PFSK-1 (cell line): Measurements from ENCODE around the gene ASCL2.
A peak's percentile ranks its signal among the peaks of the same experiment; 100 is the strongest.

Source experiments
- FOXP2 ChIP-seq: optimal IDR thresholded peaks from 2 replicates; pipeline ENCODE3; 2011; ENCODE audit warnings: borderline replicate concordance, control low read depth, inconsistent platforms; ENCODE audit not compliant: insufficient read depth; ENCODE audit errors: extremely low read length, extremely low read depth
- POLR2AphosphoS5 ChIP-seq: IDR thresholded peaks from 2 replicates; pipeline ENCODE4 v1.6.1; 2012; ENCODE audit warnings: low read depth, mild to moderate bottlenecking, control low read depth, low read length, moderate library complexity
- SIN3A ChIP-seq: IDR thresholded peaks from 2 replicates; pipeline ENCODE4 v1.6.1; 2012; ENCODE audit warnings: mild to moderate bottlenecking, low read length, moderate library complexity, borderline replicate concordance; ENCODE audit not compliant: insufficient read depth
- TAF1 ChIP-seq: IDR thresholded peaks from 2 replicates; pipeline ENCODE4 v1.6.1; 2012; ENCODE audit warnings: low read length, control low read depth, borderline replicate concordance; ENCODE audit not compliant: insufficient read depth
- TF ChIP-seq, protein P1 (sequence below), 2 experiments: IDR thresholded peaks; 2 replicates each; pipeline versions ENCODE4 v1.6.1 to v1.8.0; 2011 to 2012; ENCODE audit warnings: low read depth in 2 of 2, low read length in 2 of 2, control low read depth in 1 of 2, inconsistent platforms in 1 of 2, mild to moderate bottlenecking in 1 of 2, moderate library complexity in 1 of 2; ENCODE audit not compliant: insufficient read depth in 1 of 2

ASCL2 gene

DNA sequence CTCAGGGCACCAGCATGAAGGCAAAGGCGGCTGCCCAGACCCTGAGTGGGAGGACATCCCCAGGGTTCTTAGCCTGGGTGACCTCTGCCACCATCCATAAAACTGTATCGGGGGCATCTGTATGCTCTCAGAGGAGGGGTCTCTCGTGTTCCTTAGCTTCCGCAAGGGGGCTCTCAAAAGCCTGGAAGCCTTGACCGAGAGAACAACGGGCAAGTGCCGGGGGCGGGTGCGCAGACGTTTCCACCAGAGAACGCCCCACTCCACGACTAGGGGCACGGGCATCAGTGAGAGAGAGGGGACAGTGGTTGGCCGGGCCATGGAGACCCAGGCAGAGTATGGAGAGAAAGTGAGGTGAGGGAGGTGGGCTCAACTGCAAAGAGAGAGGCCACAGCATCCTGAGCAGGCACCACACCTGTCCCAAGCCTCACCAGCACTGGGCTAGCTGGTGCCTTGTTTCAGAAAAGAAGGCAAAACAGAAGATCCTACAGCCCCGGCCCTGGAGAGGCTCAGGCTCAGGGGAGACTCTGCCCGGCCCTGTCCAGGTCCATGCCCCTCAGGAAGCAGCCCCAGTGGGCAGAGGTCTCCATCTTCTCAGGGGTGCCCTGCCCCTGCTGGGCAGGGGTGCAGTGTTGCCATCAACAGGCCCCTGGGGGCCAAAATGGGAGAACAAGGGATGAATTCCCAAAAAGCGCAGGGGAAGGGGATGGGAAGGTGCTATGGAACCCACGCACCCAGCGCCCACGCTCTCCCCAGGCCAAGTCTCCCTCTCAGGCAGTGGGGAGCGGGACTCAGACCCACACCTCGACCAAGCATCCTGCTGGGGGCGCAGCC lies 37.3 kb upstream of the ASCL2 start:
- no peak for TF ChIP-seq FOXP2
- no peak for TF ChIP-seq SIN3A
- no peak for TF ChIP-seq TAF1
- TF ChIP-seq POLR2AphosphoS5: no peak
- TF ChIP-seq, protein P1, sequence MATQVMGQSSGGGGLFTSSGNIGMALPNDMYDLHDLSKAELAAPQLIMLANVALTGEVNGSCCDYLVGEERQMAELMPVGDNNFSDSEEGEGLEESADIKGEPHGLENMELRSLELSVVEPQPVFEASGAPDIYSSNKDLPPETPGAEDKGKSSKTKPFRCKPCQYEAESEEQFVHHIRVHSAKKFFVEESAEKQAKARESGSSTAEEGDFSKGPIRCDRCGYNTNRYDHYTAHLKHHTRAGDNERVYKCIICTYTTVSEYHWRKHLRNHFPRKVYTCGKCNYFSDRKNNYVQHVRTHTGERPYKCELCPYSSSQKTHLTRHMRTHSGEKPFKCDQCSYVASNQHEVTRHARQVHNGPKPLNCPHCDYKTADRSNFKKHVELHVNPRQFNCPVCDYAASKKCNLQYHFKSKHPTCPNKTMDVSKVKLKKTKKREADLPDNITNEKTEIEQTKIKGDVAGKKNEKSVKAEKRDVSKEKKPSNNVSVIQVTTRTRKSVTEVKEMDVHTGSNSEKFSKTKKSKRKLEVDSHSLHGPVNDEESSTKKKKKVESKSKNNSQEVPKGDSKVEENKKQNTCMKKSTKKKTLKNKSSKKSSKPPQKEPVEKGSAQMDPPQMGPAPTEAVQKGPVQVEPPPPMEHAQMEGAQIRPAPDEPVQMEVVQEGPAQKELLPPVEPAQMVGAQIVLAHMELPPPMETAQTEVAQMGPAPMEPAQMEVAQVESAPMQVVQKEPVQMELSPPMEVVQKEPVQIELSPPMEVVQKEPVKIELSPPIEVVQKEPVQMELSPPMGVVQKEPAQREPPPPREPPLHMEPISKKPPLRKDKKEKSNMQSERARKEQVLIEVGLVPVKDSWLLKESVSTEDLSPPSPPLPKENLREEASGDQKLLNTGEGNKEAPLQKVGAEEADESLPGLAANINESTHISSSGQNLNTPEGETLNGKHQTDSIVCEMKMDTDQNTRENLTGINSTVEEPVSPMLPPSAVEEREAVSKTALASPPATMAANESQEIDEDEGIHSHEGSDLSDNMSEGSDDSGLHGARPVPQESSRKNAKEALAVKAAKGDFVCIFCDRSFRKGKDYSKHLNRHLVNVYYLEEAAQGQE (IDR thresholded peaks at IDR 0.05; ENCODE audit: insufficient read depth in 1 of 2, low read depth in 2 of 2, low read length in 2 of 2): no peak

DNA sequence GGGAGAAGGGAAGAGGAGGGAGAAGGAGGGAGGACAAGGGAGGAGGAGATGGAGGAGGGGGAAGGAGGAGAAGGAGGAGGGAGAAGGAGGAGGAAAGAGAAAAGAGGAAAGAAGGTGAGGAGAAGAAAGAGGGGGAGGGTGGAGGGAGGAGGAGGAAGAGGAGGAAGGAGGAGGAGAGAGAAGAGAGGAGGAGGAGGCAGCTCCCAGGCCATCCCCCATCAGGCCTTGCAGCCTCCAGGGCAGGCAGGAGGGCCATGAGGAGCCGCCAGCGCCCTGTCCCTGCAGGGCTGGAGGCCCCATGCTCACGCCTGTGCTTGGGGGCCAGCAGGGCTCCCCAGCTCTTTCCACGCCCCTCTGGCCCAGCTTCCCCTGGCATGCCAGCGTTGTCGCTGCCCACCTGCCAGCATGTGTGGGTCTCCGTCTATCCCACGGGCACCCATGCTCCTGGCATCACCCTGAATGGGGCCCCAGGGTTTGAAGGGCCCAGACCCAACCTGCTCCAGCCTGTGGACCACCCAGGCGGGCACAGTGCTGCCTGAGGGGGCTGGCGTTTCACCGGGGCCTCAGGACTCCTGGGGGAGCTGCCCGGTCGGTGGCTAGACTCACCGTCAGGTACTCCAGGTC lies 36.6 kb upstream of the ASCL2 start:
- TF ChIP-seq POLR2AphosphoS5 (no peak), FOXP2 (no peak), TAF1 (no peak), SIN3A (no peak)
- TF ChIP-seq, protein P1 (IDR thresholded peaks at IDR 0.05; ENCODE audit: insufficient read depth in 1 of 2, low read depth in 2 of 2, low read length in 2 of 2): no peak

DNA sequence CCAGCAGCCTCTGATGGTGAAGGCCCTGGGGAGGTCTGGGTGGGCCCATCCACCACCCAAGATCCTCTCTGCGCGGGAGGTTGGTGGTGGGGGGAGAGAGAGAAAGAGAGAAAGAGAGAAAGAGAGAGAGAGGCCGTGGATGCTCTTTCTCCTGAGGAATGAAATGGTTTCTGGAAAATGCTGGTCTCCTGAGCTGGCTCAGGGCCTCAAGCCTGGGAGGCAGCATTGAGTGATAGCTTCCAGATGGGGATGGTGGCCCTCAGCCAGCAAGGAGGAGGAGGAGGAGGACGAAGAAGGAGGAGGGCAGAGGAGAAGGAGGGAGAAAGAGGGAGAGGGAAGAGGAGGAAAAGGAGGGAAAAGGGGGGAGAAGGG lies 36.0 kb upstream of the ASCL2 start:
- TF ChIP-seq, protein P1 (IDR thresholded peaks at IDR 0.05; ENCODE audit: insufficient read depth in 1 of 2, low read depth in 2 of 2, low read length in 2 of 2): no peak
- TF ChIP-seq POLR2AphosphoS5: 0 out of 2 replicates have a peak, but pooled peaks have one; percentile 4
- TF ChIP-seq TAF1: no peak

DNA sequence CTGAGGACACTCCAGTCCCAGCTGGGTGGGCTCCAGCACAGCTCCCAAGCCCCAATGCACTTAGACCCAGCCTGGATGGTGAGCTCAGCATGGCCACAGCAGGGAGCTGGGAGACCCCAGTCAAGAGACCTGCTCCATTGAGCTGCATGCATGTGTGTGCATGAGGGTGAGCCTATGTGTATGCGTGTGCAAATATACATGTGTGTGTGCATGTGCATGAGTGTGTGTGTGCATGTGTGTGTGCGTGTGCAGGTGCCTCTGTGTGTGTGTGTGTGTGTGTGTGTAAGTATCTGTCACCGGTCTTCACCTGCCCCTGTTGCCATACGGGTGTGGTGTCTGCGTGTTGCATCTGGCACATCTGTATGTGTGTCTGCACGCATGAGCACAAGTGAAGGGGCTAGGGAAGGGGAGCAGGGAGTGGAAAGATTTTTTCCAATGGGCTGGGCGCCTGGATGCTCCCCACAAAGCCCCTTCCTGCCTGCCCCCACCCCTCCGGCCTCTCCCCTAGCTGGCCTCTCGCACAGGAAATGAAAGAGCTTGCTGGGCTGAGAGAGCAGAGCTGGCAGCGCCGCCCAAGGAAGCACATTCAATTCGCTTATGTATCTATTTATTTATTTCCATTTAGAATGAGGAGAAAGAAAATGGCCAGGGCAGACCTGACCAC lies 35.5 kb upstream of the ASCL2 start:
- TF ChIP-seq POLR2AphosphoS5 (no peak; the same call in 1 of the 2 replicates), FOXP2 (no peak), TAF1 (no peak), SIN3A (no peak)
- TF ChIP-seq, protein P1 (IDR thresholded peaks at IDR 0.05; ENCODE audit: insufficient read depth in 1 of 2, low read depth in 2 of 2, low read length in 2 of 2): no peak; a peak in 1 of 4 replicates
